Uterus (tissue), 2 donors: ENCODE results near the gene NSG1.

Experiments
- CTCF ChIP-seq, 4 experiments: fragments of 200-600 bp in 2 of 4; fragments of 450-650 bp in 2 of 4; sonication (generic) in 2 of 4; IDR thresholded peaks; one replicate each; pipeline ENCODE4 v1.5.1; 2016 to 2019; ENCODE audit warnings: antibody characterized with exemption in 4 of 4, mild to moderate bottlenecking in 2 of 4, moderate library complexity in 1 of 4
- POLR2A ChIP-seq, 2 donors: fragments of 450-650 bp; IDR thresholded peaks; one replicate each; pipeline ENCODE4 v1.6.1; 2016; ENCODE audit warnings: antibody characterized with exemption in 2 of 2, mild to moderate bottlenecking in 1 of 2, moderate library complexity in 1 of 2

GRCh38 chr4:4379540-4380087, 7.3 kb upstream of the NSG1 start:
- TF ChIP-seq CTCF (IDR thresholded peaks at IDR 0.05) (no peak), POLR2A (IDR thresholded peaks at IDR 0.05) (no peak)
